Effector CD8-positive, alpha-beta T cell (primary cell): Measurements from ENCODE around the gene SLC28A3.

ENCODE experiments used
- DNase-seq: peaks from one replicate; lab custom pipeline; 2025; lab: John Stamatoyannopoulos, UW

Gene SLC28A3

GRCh38 chr9:84339503-84339902, 1.1 kb downstream of the SLC28A3 start:
- no peak for DNase-seq

- no peak for DNase-seq
These were observed 1.8 kb downstream of the SLC28A3 start for GRCh38 chr9:84338792-84339191.

GRCh38 chr9:84337252-84337651, 3.3 kb downstream of the SLC28A3 start:
- no peak for DNase-seq

DNA sequence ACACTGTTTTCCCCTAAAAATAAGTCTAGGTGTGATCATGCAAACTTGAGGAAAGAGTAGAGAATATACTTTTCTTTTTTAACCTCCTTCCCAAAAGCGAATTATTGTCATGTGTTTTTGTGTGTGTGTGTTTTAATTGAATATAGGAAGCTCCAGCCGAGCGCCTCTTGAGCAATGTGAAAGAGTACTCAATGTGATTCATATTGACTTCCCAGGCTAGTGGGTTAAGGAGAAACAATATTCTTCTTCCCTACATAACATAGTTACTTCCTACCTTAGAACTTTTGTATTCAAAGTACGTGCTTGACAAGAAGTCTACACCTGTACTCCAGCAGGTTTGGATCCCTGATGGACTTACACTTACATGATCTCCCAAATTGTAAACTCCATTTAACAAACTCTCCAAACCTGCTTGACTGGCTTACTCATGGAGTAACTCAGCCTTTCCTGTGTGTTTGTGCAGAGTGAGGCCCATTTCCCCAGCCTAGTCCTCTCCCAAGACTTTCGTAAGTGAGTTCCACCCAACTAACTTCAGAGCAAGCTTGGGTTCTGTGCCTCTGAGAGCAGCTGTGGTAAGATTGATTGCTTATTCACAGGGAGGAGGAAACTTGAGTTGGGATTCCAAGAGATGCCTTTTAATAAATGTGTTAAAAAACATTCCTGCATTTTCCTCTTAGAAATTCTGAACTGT, 9.3 kb downstream of the SLC28A3 start:
- DNase-seq = no peak

- no peak for DNase-seq
These were observed 10.3 kb downstream of the SLC28A3 start for GRCh38 chr9:84330246-84330645.

DNA sequence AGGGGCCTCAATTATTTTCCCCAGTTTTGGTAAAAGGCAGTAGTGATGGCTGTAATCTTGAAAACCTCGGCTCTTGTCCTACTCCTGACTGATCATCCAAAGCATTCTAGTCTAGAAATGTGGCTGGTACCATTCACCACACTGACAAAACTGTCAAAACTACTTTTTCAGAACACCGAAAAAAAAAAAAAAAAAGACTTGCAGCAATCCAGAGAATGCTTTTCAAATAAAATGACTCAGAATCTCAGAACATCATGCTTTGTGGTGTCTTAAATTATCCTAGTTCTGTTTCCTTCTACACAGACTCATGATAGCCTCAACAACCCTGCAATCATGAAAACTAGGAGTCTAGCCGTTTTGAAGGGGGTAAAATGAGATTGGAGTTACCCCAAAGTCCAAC, 13.4 kb downstream of the SLC28A3 start:
- DNase-seq = no peak

DNA sequence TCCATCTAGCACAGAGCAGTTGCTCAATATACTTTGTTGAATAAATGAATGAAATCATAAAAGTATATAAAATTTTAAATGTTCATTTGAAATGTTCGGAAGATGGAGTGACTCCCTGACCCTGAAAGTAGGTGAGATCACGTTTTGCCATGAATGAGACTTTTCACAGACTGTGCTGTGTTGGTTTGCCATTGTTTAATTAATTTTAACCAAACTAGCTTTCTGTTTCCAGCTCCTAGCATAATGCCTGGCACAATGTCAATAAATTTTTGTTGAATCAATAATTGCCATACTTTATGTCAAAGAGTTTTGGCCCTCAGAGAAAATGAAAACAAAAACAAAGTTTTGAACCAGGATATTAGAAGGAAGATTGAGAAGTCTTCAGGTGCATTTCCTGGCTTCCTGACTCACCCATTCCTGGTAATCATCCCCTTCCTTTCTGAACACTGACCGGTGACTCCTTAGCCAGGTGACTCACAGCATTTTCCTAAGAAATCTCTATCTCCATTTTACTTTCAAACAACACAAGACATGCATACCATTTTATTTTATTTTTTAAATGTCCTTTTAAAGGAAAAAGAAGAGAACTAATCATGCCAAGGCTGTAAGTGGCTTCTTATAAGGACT, 15.1 kb downstream of the SLC28A3 start:
- no peak for DNase-seq

GRCh38 chr9:84324811-84325210, 15.7 kb downstream of the SLC28A3 start:
- DNase-seq = no peak

GRCh38 chr9:84323858-84324257, 16.7 kb downstream of the SLC28A3 start:
- DNase-seq = no peak

DNA sequence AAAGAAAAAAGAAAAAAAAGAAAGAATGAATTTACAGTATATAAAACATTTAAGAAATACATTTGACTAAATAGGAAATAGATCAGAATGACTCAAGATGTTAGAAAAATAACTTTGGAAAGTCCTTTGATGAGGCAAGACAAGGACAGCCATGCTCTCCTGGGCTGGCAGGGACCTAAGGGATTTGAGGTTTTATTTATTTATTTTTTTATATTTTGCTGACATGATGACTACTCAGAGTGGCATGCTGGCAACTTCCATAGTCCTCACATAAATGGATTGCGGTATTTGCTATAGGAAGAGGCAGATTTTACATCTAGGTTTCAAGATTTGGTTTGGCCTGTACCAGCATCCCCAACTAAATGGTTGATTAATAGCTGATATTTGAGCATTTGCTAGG, 17.7 kb downstream of the SLC28A3 start:
- DNase-seq = no peak

GRCh38 chr9:84320231-84320630, 20.3 kb downstream of the SLC28A3 start:
- no peak for DNase-seq

DNA sequence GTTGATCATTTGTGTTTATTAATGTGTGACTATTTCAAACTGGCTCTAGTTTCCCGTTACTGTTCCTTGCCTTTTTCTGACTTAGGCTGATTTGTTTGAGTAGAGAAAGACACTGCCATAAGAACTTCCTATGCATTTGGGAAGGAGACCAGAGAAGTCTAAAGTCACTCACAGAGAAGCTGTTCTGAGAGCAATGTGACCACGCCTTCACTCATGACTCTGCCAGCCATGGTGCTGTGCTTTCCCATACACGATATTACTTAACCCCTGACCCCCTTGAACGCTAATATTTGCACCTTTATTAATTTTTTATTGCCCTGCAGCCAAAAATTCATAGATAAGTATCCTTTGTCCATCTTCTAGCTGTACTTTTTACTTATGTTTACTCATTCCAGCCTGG, 20.9 kb downstream of the SLC28A3 start:
- no peak for DNase-seq

DNA sequence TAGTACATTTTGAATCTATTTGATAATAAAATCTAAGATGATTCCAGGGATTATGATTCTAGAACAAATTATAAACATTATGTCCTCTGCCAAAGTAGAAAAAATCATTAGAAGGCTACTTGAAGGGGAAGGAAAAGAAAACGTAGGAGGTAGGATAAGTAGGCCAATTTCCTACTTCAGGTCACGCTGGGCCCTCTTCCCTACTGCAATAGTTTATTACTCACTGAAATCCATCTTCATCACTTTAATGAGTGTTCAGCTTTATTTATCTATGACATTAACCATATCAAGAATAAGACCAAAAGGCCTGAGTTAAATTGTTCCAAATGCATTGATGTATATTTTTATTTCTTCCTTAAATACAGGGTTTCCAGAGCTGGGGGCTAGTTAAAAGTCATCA, 21.6 kb downstream of the SLC28A3 start:
- no peak for DNase-seq

DNA sequence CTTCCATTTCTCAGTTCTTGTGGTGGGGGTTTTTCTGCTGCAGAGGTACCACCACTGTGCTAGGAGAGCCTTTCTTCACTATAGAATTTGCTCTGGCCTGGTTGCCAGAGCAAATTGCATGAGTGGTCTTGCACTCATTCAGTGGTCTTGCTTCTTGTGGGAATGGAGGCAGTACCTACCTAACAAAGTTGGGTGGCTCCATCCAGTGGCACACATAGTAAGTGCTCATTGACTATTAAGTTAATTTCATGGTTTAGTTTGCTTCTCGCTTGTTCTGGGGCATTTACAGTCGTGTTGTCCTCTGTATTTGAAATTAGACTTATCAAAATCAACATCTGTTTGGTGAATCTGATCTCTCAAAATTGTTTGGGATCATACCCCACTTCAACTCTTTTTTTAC, 23.0 kb downstream of the SLC28A3 start:
- no peak for DNase-seq

DNA sequence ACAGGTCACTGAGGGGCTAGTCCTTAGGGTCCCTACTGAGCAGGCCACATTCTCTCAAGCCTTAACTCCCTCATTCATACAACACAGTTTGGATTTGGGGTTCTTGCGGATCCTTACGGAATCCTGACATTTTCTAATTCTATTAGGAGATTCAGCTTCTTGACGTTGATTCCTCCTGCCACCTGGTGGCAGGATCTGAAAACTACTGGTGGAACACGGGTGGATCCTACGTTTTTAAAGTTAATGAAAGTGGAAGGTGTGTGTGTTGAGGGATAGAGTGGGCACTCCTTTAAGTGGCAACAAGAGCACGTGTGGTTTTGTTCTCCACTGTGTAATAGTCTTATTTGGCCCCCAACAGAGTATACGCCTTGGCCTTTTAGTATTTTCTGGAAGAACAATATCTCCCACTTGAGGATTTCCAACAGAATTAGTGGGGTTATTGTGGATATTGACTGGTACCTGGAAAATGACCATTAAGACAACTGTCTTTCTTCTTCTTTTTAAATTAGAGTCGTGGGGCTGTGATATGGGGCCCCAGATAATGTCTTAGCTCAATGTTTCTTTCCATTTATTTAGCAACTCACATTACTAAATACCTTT, 25.2 kb downstream of the SLC28A3 start:
- DNase-seq = peak; percentile 3

- DNase-seq = no peak
These were observed 26.3 kb downstream of the SLC28A3 start for GRCh38 chr9:84314306-84314705.

- no peak for DNase-seq
These were observed 29.7 kb downstream of the SLC28A3 start for GRCh38 chr9:84310883-84311282.

DNA sequence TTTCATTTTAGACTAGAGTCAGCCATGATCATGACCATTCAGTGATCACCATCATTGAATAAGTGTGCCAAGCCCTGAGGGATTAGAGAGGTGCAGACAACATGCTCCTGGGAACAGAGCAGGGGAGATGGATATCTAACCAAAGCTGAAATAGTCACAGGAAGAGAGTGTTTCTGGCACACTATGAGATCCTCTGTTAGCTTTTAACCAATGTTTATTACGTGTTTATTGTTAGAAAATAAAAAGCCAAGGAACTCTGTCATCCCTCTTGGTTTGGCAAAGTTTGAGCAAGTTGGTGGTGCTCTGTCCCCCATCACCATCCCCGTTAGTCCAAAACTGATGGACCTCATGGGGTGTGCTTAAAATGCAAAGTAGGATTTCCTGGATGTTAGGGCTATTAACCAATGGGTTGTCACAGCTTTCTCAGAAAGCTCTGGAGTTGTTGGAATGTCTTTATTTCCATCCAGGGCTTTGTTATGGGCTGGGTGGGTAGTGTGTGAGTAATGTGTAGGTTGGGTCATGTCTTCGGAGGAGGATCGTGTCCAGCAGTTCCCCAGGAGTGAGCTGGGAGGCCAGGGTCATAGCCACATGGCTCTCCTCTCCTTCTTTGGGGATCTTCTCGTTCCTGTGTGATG, 34.9 kb downstream of the SLC28A3 start:
- DNase-seq = no peak

GRCh38 chr9:84304166-84304565, 36.4 kb downstream of the SLC28A3 start:
- no peak for DNase-seq

- no peak for DNase-seq
These were observed 37.5 kb downstream of the SLC28A3 start for GRCh38 chr9:84303061-84303460.

DNA sequence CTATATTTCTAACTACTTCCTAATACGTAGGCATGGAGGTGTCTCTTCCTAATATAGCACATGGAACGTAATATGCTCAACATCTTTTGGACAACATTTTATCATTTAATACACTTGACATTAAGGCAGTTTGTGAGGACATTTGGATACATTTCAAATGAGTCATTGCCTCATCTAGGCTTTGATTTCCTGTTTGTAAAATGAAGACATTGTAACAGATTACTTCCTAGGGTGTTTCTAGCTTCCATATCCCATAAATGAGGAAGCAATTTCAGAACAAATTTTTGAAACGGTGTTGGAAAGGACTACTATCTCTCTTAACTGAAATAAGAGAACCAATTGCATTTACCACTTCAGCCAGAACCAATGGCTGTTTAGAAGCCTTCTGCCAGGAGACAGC, 38.7 kb downstream of the SLC28A3 start:
- no peak for DNase-seq

DNA sequence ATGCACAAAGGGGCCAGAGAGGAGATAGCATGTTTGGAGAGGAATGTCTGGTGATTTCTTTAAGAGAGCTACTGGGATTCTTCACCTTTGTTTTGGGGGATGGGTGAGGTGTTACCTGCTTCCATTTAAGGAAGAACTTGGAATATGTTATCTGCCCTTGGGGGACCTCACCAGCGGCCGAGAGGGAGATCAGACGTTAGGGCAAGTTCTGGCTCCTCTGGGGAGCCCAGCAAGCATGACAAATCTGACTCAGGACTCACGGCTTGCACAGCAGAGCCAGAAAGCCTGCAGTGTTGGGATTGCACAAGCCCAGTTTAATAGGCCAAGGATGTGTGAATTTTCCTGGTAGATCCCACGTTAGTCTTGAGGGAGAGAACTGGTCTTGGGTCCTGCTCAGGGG, 40.3 kb downstream of the SLC28A3 start:
- no peak for DNase-seq
